Measurements from ENCODE around the gene ATF7IP2.

GRCh38 chr16:10494343-10495030, 108.6 kb downstream of the ATF7IP2 start:
- TF ChIP-seq CTCF (IDR thresholded peaks at IDR 0.05), result no peak
- TF ChIP-seq POLR2A (IDR thresholded peaks at IDR 0.05), result no peak

Data from testis (tissue), 2 donors.